ENCODE data around the gene RAMAC. TPM values are rescaled to one million over a fixed set of nuclear protein-coding genes. Genes with fewer than 3 reads are reported as not detected.
A peak's percentile ranks its signal among the peaks of the same experiment; 100 is the strongest.

The RAMAC gene
- total RNA-seq, 1 donor from 2014 or later: 37.2 TPM

GRCh38 chr15:82951472-82952157 lies 34.4 kb upstream of the RAMAC start:
- Histone ChIP-seq H3K36me3 (ENCODE audit: control insufficient read depth, insufficient read depth, low read length) (no peaks in the 10 kb centered on the region), H3K4me3 (ENCODE audit: low read depth, low read length) (peak overlapping the region; percentile 57), H3K27me3 (ENCODE audit: control insufficient read depth, insufficient read depth, low read length) (no peaks in the 10 kb centered on the region)
- TF ChIP-seq, protein P1, sequence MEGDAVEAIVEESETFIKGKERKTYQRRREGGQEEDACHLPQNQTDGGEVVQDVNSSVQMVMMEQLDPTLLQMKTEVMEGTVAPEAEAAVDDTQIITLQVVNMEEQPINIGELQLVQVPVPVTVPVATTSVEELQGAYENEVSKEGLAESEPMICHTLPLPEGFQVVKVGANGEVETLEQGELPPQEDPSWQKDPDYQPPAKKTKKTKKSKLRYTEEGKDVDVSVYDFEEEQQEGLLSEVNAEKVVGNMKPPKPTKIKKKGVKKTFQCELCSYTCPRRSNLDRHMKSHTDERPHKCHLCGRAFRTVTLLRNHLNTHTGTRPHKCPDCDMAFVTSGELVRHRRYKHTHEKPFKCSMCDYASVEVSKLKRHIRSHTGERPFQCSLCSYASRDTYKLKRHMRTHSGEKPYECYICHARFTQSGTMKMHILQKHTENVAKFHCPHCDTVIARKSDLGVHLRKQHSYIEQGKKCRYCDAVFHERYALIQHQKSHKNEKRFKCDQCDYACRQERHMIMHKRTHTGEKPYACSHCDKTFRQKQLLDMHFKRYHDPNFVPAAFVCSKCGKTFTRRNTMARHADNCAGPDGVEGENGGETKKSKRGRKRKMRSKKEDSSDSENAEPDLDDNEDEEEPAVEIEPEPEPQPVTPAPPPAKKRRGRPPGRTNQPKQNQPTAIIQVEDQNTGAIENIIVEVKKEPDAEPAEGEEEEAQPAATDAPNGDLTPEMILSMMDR (IDR thresholded peaks at IDR 0.05; ENCODE audit: insufficient read depth, low read length, poor library complexity, severe bottlenecking): no peak
- DNase-seq (ENCODE audit: low read depth): no peak

- TF ChIP-seq, protein P1 (IDR thresholded peaks at IDR 0.05; ENCODE audit: insufficient read depth, low read length, poor library complexity, severe bottlenecking): no peak
- DNase-seq (ENCODE audit: low read depth): no peak
- Histone ChIP-seq H3K27me3 (ENCODE audit: control insufficient read depth, insufficient read depth, low read length) (no peaks in the 10 kb centered on the region), H3K4me3 (ENCODE audit: low read depth, low read length) (peak within 1 kb of the TSS; percentile 57), H3K36me3 (ENCODE audit: control insufficient read depth, insufficient read depth, low read length) (no peaks in the 10 kb centered on the region)
Measured at GRCh38 chr15:82952158-82953081, 33.6 kb upstream of the RAMAC start, which contains the start of gene HOMER2. TSS of gene HOMER2 (minus strand) at chr15:82952720. CDS start at chr15:82952535, 185 bp downstream.

DNA sequence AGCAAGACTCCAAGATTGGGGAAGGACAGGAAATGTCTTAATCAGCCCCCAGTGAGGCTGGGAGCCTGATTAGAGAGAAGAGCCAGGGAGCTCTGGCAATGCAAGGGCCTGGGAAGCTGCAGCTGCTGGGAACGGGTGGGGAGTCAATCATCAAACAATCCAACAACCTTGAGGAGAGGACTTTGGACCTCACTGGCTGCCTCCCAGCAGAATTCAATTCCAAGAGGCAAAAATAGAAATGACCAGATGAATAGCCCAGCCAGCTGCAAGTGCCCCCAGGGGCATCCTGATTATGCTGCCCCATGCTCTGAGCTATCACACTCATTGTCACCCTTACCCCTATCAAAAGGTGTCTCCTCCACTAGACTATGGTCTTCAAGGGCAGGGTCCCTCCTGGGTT lies 27.4 kb upstream of the RAMAC start:
- TF ChIP-seq, protein P1 (IDR thresholded peaks at IDR 0.05; ENCODE audit: insufficient read depth, low read length, poor library complexity, severe bottlenecking): no peak
- Histone ChIP-seq H3K27me3 (ENCODE audit: control insufficient read depth, insufficient read depth, low read length) (no peaks in the 10 kb centered on the region), H3K36me3 (ENCODE audit: control insufficient read depth, insufficient read depth, low read length) (no peaks in the 10 kb centered on the region), H3K4me3 (ENCODE audit: low read depth, low read length) (no peak overlapping the region)
- no peak for DNase-seq (ENCODE audit: low read depth)

DNA sequence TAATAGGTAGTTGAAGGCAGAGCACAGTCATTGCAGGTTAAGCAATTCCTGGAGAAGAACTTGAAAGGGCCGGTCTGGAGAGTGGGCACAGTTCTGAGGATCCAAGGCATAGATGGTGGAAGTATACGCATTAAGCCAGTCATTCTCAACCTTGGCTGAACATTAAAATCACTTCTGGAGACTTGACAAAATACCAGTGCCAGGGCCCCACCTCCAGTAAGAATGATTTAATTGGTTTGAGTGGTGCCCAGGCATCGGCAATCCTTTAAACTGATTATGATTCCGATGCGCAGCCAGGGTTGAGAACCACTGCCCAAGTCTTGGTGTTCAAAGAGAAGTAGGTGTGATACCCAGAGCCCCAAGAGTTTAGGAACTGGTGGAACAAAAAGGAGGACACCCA lies 26.6 kb upstream of the RAMAC start:
- H3K36me3 ChIP-seq (ENCODE audit: control insufficient read depth, insufficient read depth, low read length): no peaks in the 10 kb centered on the region
- DNase-seq (ENCODE audit: low read depth): no peak
- TF ChIP-seq, protein P1 (IDR thresholded peaks at IDR 0.05; ENCODE audit: insufficient read depth, low read length, poor library complexity, severe bottlenecking): no peak
- no peak overlapping the region for H3K4me3 ChIP-seq (ENCODE audit: low read depth, low read length)
- H3K27me3 ChIP-seq (ENCODE audit: control insufficient read depth, insufficient read depth, low read length): no peaks in the 10 kb centered on the region

DNA sequence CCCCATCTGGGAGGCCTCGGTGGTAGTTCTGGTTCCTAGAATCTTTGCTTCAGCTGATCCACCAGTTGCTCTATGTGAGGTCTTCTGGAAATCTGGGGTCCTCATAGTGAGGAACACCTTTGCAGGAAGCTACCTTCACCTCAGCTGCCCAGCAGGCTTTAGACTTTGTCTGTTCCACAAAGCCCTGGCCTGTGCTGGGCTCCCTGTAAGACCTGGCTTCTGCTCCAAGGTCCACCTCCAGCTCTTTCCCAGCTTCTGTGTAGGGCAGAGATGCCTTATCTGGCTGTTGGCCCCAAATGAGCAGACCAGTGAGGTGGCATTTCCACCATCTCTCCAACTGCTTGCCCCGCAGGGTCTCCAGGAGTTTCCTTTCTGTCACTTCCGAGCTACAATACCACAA lies 25.2 kb upstream of the RAMAC start:
- Histone ChIP-seq H3K27me3 (ENCODE audit: control insufficient read depth, insufficient read depth, low read length) (no peaks in the 10 kb centered on the region), H3K36me3 (ENCODE audit: control insufficient read depth, insufficient read depth, low read length) (no peaks in the 10 kb centered on the region), H3K4me3 (ENCODE audit: low read depth, low read length) (no peak overlapping the region)
- DNase-seq (ENCODE audit: low read depth): no peak
- TF ChIP-seq, protein P1 (IDR thresholded peaks at IDR 0.05; ENCODE audit: insufficient read depth, low read length, poor library complexity, severe bottlenecking): no peak
